ENCODE results near the gene ZC3H7B.
A peak's percentile ranks its signal among the peaks of the same experiment; 100 is the strongest.
"Not testable (repeated sequence)": the region's sequence is repeated elsewhere in the genome, so short reads cannot be mapped to it uniquely, and the experiment has no call there.

ZC3H7B gene

DNA sequence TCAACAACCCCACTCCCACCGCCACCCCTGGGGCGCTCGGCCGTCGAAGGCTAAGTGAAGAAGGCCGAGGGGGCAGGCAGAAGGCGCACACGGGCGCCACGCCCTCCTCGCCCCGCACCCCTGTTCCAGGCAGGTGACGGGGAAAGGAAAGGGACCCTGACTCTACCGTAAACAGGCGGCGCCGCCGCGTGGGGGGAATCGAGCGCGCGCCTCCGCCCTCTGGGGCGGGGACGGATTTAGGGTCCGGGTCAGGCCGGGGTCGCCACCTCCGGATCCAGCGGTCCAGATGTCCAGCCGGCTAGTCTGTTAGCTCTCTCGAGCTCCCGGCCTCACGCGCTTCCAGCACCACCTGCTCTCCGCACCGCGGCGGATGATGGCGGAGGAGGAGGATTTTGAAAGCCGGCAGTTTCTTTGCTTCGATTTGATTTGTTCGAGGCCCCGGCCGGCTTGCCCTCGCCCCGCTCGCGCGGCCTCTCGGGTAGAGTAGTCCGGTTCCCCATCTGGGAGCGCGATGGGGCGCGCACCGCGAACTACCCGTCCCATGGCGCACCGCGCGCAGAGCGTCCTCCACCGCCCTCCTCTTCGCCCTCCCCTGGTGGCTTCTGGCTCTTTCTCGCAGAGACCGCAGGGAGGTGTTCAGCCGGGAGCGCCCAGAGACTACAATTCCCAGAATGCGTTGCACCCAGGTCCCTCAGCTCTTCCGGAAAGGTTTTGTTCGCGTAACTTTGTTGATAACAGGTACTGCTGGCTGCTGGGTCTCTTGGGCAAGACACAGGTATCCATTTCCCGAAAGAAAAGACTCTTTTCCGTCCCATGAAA, 15.3 kb upstream of the ZC3H7B start, which contains the start of gene RANGAP1:
Gene RANGAP1, minus strand, starts transcription at position 368 of the 819 bp plus-strand sequence. CDS start 5,143 bp downstream, outside the sequence.
- peak; percentile 94 to 95 for DNase-seq (ENCODE audit: low read depth in 2 of 2)

DNA sequence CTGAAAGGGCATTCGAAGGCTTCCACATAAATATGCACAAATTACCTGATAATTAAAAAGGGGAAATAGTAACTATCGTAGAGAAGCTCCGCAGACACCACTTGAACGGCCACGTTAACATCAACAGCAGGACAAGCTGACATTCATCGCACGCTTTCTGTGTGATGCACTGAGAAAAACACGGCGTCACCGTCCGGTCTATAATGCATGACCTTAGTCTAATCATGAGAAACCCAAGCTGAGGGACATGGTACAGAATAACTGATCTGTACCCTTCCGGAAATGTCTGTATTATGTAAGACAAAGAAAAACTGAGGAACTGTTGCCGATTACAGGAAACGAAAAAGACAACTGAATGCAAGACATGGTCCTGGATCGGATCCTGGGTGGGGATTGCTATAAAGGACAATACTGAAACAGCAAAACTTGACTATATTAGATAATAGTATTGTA, 14.7 kb upstream of the ZC3H7B start:
- DNase-seq (ENCODE audit: low read depth in 2 of 2), result peak in 1 of 2 donors; percentile 22

DNA sequence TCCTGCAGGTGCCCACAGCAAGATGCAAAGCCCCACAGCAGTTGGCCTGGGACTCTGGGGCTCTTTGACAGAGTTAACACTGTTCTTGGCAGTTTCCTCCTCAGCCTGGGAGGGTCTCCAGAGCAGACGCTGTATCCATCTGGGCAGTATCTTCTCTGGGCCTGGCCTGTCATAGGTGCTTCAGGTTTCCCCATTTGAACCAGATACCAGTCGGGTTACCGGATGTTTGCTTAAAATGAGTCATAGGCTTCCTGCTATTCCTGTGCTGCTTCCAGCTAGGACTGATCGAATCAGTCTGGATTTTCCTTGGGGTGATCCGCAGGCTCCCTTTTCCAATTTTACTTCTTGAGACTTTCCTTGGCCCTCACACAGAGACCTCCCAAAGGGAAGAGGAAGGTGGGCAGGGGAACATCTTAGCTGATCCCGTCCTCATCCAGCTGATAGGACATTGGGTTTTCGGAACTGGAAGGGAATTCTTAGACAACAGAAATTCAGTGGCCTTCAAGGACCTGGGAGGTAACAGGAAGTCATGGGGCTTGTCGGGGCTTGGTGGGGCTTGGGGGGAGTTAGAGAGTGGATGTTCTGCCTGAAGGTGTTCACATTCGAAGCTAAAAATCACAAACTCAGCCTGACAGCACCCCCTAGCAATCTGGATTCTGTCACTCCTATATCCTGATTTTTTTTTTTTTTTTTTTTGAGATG, 12.9 kb upstream of the ZC3H7B start:
- no peak for DNase-seq (ENCODE audit: low read depth in 2 of 2)

DNA sequence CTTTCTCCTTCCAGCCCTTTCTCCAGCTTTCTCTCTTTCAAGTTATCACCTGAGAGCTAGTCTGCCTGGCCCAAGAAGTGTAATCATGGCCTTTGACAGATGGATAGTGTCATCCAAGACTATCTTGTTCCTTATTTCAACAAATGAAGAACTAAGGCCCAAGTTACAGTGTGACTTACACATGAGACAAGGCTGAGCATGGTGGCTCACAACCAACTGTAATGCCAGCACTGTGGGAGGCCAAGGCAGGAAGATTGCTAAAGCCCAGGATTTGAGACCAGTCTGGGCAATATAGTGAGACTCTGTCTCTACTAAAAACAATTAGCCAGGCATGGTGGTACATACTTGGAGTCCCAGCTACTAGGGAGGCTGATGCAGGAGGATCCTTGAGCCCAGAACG, 11.7 kb upstream of the ZC3H7B start:
- DNase-seq (ENCODE audit: low read depth in 2 of 2), result no peak

GRCh38 chr22:41290262-41291221, 10.8 kb upstream of the ZC3H7B start:
- no peak for DNase-seq (ENCODE audit: low read depth in 2 of 2)

DNA sequence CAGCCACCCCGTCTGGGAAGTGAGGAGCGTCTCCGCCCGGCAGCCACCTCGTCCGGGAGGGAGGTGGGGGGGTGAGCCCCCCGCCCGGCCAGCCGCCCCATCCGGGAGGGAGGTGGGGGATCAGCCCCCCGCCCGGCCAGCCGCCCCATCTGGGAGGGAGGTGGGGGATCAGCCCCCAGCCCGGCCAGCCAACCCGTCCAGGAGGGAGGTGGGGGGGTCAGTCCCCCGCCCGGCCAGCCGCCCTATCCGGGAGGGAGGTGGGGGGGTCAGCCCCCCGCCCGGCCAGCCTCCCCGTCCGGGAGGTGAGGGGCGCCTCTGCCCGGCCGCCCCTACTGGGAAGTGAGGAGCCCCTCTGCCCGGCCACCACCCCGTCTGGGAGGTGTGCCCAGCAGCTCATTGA, 6.5 kb upstream of the ZC3H7B start:
- DNase-seq (ENCODE audit: low read depth in 2 of 2), result not testable (repeated sequence)

DNA sequence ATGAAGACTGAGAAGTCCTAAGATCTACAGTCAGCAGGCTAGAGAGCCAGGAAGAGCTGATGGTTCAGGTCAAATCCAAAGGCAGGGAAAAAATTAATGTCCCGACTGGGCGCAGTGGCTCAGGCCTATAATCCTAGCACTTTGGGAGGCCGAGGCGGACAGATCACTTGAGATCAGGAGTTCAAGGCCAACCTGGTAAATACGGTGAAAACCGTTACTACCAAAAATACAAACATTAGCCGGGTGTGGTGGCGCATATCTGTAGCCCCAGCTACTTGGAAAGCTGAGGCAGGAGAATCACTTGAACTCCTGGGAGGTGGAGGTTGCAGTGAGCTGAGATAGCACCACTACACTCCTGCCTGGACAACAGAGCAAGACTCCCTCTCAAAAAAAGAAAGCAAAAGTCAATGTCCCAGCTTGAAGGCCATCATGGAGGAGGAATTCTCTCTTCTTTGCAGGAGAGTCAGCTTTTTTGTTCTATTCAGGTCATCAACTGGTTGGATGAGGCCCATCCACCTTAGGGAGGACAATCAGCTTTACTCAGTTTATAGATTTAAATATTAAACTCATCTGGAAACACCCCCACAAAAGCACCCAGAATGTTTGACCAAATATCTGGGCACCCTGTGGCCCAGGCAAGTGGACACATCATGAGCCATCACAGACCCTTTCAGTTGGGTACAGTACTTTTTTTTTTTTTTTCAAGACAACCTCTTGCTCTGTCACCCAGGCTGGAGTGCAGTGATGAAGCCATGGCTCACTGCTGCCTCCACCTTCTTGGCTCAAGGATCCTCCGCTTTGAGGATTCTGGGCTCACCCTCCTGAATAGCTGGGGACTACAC, 4.3 kb upstream of the ZC3H7B start:
- DNase-seq (ENCODE audit: low read depth in 2 of 2), result no peak

DNA sequence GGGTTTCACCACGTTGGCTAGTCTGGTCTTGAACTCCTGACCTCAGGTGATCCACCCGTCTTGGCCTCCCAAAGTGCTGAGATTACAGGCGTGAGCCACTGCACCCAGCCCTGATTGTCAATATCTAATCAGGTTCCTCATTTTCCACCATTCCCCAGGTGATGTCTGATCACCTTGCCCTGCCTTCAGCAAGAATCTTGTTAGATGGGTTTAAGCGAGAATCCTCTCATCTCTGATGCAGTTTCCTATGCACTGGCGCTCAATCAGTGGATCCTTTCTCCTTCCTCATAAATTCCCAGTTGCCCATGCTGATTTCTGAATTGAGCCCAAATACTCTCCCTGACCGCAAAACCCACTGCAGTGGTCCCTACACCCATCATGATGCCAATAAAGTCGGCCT, 664 bp upstream of the ZC3H7B start:
- DNase-seq (ENCODE audit: low read depth in 2 of 2), result no peak

GRCh38 chr22:41302021-41302767, 869 bp downstream of the ZC3H7B start:
- DNase-seq (ENCODE audit: low read depth in 2 of 2), result no peak

GRCh38 chr22:41302811-41303210, 1.5 kb downstream of the ZC3H7B start:
- DNase-seq (ENCODE audit: low read depth in 2 of 2), result no peak

GRCh38 chr22:41305646-41306045, 4.3 kb downstream of the ZC3H7B start:
- DNase-seq (ENCODE audit: low read depth in 2 of 2), result no peak

DNA sequence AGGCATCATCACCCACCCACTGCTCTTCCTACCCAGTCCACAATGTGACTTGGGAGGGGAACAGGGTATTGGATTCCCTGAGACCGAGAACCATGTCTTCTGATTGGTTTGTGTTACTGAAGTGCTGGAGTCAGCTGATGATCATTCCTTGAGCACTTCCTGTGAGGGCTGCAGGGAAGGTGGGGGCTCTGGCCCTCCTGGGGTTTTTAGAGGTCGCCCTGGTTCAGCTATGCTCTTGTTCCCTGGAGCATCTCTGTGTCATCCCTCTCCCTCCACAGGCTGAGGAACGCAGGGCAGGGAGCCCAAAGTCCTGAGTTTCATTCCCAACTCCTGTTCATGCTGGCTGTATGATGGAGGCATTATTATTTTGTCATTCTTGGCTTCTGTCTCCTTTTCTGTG, 6.7 kb downstream of the ZC3H7B start:
- DNase-seq (ENCODE audit: low read depth in 2 of 2), result no peak

DNA sequence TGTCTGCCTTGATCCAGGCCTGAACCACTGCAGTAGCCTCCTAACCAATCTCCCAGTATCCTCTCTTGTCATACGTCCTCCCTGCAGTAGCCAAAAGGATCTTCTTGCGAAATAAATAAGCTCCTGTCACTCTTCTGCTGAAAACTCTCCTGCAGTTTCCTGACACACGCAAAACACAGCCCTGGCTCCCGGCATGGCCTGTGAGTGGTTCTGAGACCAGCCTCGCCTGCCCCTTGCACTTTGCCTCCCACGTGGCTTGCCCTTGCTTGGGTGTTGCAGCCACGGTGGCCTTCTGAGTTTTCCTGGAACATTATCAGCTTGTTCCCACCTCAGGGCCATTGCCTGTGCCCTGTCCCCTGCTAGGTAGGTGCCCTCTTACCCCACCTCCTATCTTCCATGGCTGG, 7.2 kb downstream of the ZC3H7B start:
- DNase-seq (ENCODE audit: low read depth in 2 of 2), result no peak

- no peak for DNase-seq (ENCODE audit: low read depth in 2 of 2)
These were observed 9.0 kb downstream of the ZC3H7B start for GRCh38 chr22:41310336-41310735.

DNA sequence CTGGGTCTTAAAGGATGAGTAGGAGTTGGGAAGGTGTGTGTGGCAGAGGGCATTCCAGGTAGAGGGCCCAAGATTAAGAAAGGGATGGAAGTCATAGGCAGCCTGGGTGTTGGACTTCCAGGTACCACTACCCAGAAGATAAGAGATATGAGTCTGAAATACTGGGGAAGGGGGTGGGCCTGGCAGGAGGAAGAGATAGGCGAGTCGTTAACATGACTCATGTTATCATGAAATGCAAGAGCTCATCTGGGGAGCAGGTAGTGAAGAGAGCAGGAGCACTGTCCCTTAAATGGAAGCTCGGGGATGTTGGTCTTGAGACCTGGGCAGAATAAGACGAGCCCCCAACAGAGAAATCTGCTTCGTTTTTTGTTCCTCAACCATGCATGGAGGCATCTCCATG, 10.2 kb downstream of the ZC3H7B start:
- DNase-seq (ENCODE audit: low read depth in 2 of 2), result no peak

DNA sequence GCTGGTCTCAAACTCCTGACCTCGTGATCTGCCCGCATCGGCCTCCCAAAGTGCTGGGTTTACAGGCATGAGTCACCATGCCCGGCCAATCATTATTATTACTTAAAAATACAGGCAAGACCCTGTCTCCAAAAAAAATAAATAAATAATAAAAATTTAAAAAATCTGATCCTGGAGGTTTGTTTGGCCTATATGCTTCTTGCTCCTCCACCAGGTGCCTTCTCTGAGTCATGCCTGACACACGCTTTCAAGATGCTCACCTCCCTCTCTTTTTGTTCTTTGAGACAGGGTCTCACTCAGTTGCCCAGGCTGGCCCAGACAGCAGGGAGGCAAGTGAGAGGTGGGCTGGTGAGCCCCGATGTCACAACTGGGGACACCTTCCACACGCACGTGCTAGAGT, 13.5 kb downstream of the ZC3H7B start:
- DNase-seq (ENCODE audit: low read depth in 2 of 2), result no peak

DNA sequence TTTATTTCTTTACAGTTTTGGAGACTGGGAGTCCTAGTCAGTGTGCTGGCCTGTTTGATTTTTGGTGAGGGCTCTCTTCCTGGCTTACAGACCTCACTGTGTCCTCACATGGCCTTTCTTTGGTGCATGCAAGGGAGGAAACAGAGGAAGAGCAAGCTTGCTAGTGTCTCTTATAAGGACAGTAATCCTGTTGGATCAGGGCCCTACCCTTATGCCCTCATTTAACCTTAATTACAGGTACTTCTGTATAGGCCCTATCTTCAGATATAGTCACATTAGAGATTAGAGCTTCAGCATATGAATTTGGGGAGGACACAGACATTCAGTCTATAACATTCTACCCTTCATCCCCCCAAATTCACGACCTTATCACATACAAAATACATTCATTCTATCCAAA, 14.3 kb downstream of the ZC3H7B start:
- DNase-seq (ENCODE audit: low read depth in 2 of 2), result no peak

DNA sequence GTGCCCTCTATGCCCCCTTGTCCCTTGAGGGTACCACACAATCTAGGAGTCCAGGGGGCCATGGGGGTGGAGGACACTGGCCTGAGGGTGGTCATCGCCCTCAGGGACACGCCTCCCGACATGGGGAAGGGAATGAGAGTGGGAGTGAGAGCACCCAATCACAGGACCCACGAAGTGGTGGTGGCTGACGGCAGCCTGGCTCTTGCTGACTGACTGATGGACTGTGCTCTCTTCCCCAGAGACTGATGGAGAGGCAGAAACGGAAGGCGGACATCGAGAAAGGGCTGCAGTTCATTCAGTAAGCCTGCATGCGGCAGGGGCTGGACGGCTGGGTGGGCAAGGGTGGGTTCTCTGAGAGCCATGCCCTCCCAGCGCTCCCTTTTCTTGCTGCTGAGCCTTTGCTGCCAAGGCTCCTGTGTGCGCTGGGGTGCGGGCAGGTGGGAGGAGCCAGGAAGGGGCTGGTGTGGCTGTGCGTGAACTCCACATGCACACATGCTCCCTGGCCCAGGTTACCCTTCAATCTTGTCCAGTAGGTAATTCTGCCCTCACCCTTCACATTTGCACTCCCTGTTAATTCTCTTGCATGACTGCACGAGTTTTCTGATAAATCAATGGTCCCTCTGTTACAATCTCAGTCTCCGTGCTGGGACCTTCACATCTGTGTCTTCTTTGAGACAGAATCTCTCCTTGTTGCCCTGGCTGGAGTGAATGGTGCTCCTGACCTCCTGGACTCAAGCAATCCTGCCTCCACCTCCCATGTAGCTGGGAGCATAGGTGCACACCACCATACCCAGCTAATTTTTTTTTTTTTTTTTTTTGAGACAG, 19.3 kb downstream of the ZC3H7B start:
- no peak for DNase-seq (ENCODE audit: low read depth in 2 of 2)

DNA sequence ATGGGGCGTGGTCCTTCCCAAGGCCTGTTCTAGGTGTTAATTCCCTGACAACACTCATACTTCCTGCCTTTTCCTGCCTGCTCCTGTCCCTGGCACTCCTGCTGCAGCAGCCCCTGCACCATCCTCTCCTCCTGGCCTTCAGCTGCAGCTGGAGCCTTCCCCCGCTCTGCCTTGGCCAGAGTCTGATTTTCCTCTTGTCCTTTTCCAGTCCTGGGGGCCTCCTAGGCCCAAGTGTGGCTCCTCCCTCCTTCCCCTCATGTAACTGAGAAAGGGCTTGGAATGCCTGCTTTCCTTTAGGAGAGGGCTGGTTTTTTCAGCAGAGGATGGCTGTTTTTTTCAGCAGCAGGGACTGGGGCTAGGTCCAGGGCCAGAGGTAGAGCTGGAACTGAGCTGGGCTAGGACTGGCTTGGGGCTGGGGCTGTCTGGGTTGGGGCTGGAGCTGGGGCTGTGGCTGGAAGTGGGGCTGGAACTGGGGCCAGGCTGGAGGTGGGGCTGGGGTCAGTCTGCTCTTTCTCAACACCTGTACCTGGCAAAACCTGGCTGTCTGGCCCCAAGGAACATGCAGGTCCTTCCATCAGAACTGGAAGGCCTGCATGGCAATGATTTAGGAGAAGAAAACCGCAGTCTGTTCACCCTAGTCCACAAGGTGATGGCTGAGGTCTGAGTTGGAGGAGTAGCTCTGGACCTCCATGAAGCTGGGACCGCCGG, 23.6 kb downstream of the ZC3H7B start:
- no peak for DNase-seq (ENCODE audit: low read depth in 2 of 2)

All from stimulated activated CD4-positive, alpha-beta T cell treated with anti-CD3 and anti-CD28 coated beads, Interleukin-1b, Interleukin-23, amount 100 ng/mL, for 4 hours (primary cell).